ENCODE results near the gene RUNX3.

GRCh38 chr1:24939040-24939674 lies 9.1 kb upstream of the RUNX3 start:
- TF ChIP-seq, protein P1, sequence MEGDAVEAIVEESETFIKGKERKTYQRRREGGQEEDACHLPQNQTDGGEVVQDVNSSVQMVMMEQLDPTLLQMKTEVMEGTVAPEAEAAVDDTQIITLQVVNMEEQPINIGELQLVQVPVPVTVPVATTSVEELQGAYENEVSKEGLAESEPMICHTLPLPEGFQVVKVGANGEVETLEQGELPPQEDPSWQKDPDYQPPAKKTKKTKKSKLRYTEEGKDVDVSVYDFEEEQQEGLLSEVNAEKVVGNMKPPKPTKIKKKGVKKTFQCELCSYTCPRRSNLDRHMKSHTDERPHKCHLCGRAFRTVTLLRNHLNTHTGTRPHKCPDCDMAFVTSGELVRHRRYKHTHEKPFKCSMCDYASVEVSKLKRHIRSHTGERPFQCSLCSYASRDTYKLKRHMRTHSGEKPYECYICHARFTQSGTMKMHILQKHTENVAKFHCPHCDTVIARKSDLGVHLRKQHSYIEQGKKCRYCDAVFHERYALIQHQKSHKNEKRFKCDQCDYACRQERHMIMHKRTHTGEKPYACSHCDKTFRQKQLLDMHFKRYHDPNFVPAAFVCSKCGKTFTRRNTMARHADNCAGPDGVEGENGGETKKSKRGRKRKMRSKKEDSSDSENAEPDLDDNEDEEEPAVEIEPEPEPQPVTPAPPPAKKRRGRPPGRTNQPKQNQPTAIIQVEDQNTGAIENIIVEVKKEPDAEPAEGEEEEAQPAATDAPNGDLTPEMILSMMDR (IDR thresholded peaks at IDR 0.05; ENCODE audit: low read length), result no peak
- no peak for TF ChIP-seq EZH2 (optimal IDR thresholded peaks at IDR 0.05; ENCODE audit: low read depth, low read length)
